HG02943 (cell line): ENCODE data around the gene GALNTL6.

Source experiments
- ATAC-seq: cut with Tn5 transposase; IDR thresholded peaks from one replicate; pipeline ENCODE4 v1.9.1; 2021; ENCODE audit warnings: mild to moderate bottlenecking, low read depth, moderate library complexity; ENCODE audit not compliant: unreplicated experiment

GALNTL6 gene

GRCh38 chr4:171812665-171813525 is at the start of gene GALNTL6:
GALNTL6 (plus strand) TSS chr4:171813404.
- ATAC-seq, result no peak

- ATAC-seq, result no peak
Observed at GRCh38 chr4:171765514-171765913, 47.7 kb upstream of the GALNTL6 start.

- ATAC-seq, result no peak
Observed at GRCh38 chr4:171774642-171775190, 38.5 kb upstream of the GALNTL6 start.

- ATAC-seq, result no peak
Observed at GRCh38 chr4:171779301-171779700, 33.9 kb upstream of the GALNTL6 start.

- no peak for ATAC-seq
Observed at GRCh38 chr4:171785388-171785787, 27.8 kb upstream of the GALNTL6 start.

GRCh38 chr4:171793723-171794122 is 19.5 kb upstream of the GALNTL6 start:
- ATAC-seq, result no peak

- no peak for ATAC-seq
Observed at GRCh38 chr4:171794528-171794927, 18.7 kb upstream of the GALNTL6 start.

- ATAC-seq, result no peak
Observed at GRCh38 chr4:171809854-171810253, 3.4 kb upstream of the GALNTL6 start.

- no peak for ATAC-seq
Observed at GRCh38 chr4:171812333-171812664, 905 bp upstream of the GALNTL6 start.

- no peak for ATAC-seq
Observed at GRCh38 chr4:171813526-171814250, 484 bp downstream of the GALNTL6 start.

GRCh38 chr4:171814545-171814944 is 1.3 kb downstream of the GALNTL6 start:
- no peak for ATAC-seq

- ATAC-seq, result no peak
Observed at GRCh38 chr4:171817026-171817425, 3.8 kb downstream of the GALNTL6 start.

- ATAC-seq, result no peak
Observed at GRCh38 chr4:171834640-171835039, 21.4 kb downstream of the GALNTL6 start.

GRCh38 chr4:171843456-171843855 is 30.3 kb downstream of the GALNTL6 start:
- ATAC-seq, result no peak

- ATAC-seq, result no peak
Observed at GRCh38 chr4:171846232-171846631, 33.0 kb downstream of the GALNTL6 start.

- no peak for ATAC-seq
Observed at GRCh38 chr4:171846893-171847292, 33.7 kb downstream of the GALNTL6 start.

- no peak for ATAC-seq
Observed at GRCh38 chr4:171847751-171848150, 34.5 kb downstream of the GALNTL6 start.

GRCh38 chr4:171849686-171850222 is 36.5 kb downstream of the GALNTL6 start:
- ATAC-seq, result no peak

GRCh38 chr4:171851295-171851694 is 38.1 kb downstream of the GALNTL6 start:
- ATAC-seq, result no peak

- no peak for ATAC-seq
Observed at GRCh38 chr4:171857302-171858012, 44.3 kb downstream of the GALNTL6 start.

- ATAC-seq, result no peak
Observed at GRCh38 chr4:171875291-171875690, 62.1 kb downstream of the GALNTL6 start.
